GM19397 (cell line): ENCODE data around the gene LGR4.

Experiments
- ATAC-seq: cut with Tn5 transposase; IDR thresholded peaks from one replicate; pipeline ENCODE4 v1.9.1; 2021; ENCODE audit warnings: mild to moderate bottlenecking, moderate library complexity; ENCODE audit not compliant: unreplicated experiment

The LGR4 gene

DNA sequence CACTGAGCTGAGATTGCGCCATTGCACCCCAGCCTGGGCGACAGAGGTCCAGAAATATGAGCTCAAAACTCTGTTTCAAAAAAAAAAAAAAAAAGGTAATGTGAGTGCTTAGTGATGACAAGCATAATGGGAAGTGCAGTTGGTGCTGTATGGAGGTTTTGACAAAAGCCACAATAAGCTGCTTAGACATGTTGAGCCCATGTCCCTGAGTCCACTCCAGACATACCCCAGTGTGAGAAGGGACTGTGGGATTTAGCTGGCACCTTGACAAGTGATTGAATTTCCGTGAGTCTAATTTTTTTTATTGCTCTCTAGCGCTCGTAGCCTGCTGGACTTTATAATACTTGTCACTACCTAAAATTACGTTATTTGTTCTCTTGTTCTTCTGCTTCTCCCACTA lies 15.1 kb upstream of the LGR4 start:
- no peak for ATAC-seq

GRCh38 chr11:27485930-27486773 lies 13.6 kb upstream of the LGR4 start:
- ATAC-seq: no peak

- no peak for ATAC-seq
These were observed 10.2 kb upstream of the LGR4 start for GRCh38 chr11:27482793-27483192.

- no peak for ATAC-seq
These were observed 9.4 kb upstream of the LGR4 start for GRCh38 chr11:27481992-27482391.

DNA sequence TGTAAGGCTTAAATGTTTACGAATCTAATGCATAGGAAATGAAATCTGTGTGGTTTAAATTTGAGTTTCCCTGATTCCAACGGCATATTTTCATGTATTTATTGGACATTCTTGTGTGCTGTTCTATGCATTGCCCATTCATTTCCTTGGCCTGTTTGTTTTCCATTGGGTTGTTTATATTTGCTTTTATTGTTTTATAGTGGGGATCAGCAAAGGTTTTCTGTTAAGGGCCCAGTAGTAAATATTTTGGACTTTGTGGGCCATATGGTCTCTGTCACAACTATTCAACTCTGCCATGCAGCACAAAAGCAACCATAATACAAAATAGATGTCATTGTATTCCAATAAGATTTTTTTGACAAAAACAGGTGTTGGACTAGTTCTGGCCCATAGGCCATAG lies 5.2 kb upstream of the LGR4 start:
- ATAC-seq: no peak

DNA sequence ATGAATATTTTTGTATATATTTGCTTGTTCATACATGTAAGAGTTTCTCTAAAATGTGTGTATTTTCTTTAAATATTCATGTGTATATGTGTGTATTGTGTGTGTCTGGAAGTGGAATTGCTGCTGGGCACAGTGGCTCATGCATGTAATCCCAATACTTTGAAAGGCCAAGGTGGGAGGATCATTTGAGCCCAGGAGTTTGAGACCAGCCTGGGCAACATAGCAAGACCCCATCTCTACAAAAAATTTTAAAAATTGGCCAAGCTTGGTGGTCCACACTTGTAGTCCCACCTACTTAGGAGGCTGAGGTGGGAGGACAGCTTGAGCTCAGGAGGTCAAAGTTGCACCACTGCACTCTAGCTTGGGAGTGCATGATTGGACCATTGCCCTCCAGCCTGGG lies 4.7 kb upstream of the LGR4 start:
- no peak for ATAC-seq

DNA sequence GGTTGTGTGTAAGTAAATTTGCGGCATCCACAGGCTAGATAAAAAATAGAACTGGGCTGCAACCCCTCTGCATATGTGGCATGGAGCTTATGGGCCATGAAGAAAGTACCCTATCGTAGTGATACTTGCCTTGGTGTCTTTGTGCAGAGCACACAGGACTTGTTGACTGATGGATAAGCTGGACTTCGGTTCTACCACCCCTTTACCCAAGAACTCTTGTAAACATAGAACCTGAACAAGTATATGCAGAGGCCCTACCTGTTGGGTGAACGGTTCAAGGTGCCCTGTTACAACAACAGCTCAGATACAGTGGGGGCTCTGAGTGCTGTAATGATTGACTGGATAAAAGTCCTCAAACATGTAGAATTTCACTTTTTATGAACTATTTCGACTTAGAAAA lies 3.0 kb upstream of the LGR4 start:
- no peak for ATAC-seq

- ATAC-seq: no peak
These were observed 422 bp upstream of the LGR4 start for GRCh38 chr11:27473017-27473406.

DNA sequence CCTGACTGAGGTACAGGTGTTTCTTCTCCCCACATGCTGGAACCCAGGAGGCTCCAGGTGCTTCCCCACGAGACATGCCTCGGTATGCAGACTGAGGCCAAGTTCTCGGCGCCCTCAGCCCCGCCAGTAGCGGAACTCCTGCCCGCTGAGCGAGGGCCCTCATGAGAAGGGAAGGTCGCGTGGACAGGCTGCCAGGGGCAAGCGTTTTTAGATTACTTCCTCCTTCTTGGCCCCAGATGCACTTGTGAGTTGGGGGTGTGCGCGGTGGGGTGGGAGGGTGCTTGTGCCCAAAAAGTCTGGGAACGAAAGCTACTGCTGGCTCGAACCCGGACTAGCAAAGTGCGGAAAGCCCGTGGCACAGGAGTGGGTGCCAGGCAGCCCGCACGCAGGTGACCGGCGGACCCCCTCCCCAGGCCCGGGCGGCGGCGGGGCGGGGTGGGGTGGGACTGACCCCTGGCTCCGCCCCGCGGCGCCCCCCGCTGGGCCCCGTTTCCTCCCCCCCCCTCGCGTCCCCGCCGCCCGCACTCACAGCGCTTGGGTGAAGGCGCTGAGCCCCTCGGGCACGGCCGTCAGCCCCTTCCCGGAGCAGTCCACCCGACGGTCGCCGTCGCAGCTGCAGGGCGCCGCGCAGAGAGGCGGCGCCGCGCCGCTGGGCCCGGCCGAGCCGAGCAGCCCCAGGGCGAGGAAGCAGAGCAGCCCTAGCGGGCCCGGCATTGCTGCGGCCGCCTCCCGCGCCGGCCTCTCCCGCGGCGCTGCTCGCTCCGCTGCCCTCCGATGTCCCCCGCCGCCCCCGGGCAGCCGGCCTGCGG lies 797 bp downstream of the LGR4 start:
- peak; percentile 55 for ATAC-seq

DNA sequence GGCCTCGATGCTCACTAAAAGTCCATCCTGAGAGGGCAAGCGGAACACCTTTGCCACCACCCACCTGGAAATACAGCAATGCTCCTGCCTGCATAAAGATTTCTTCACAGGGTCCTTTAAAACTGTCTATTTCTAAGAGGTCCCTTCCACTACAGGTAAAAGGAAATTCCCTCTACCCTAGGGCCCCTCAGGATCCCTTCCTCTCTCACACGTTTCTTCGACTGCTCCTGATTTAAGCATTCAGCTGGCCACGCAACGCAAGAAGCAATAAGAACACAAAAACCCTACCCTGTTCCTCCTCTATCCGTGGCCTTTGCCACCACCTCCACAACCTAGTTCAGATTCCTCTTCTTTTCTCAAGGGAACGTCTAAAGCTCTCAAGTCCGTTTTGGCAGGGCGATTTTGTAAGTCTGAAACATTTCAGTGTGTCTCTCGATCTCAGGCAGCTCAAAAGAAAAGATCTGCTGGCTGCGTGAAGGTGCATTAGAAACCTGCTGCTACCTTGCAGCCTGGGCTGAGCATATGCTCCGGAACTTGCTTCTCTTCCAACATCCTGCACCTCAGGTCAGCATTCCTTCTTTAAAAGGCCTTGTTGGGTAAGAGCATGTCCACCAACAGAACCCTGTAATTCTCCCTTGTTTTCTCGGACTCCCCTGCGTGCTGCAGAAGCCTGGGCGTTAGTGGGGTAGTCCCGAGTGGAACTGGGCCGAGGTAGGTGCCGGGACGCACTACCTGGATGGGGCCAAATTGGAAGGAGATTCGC lies 1.6 kb downstream of the LGR4 start:
- no peak for ATAC-seq

DNA sequence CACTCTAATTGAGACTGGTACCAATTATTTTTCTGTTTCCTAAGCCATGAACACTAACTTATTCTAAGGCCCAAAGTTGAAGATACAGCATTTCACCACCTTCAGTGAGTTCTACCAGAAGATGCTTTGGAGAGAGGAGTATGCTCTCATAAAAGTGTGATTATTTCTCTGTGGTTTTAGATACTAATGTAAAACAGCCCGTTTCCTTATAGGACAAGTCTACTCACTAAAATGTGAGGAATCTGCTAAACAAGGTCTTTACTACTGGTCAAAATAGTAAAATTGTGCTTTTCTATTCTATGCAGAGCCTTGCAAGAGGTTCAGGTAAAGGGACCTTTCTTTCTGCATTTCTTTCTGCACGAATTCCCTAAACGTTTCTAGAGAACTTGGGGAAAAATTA lies 2.4 kb downstream of the LGR4 start:
- ATAC-seq: no peak

DNA sequence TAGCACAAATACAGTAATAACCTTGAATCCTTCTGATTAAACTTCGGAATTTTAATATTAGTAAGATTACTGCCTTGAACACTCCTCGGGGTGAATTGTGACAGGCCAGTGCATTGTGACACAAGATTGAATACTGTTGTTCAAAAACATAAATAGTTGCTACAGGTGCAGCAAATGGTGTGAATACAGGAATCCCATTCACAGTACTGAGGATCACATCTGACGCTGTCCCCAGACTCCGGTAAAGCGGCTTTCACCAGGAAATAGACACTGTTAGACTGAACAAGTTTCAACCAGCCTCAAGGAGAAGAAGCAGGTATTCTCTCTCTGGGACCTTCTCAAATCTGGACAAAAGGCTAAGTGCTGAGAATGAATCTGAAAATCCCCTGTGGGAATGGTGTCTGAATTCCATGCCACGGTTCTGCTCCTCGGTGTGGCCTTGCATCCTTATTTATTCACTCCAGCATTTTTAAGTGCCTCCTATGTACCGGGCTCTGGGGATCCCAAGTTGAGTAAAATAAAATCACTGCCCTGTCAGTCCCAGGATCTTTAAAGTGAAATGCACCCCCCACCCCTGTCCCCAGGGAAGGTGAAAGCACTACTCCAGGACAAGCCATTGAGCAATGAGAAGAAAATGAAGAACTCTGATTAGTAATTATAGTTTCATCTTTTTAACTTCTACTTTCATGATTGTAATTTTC lies 3.4 kb downstream of the LGR4 start:
- ATAC-seq: no peak

GRCh38 chr11:27468209-27468994 lies 4.2 kb downstream of the LGR4 start:
- no peak for ATAC-seq

GRCh38 chr11:27467181-27467913 lies 5.2 kb downstream of the LGR4 start:
- ATAC-seq: no peak

GRCh38 chr11:27466363-27466762 lies 6.2 kb downstream of the LGR4 start:
- ATAC-seq: no peak

GRCh38 chr11:27465629-27466028 lies 7.0 kb downstream of the LGR4 start:
- no peak for ATAC-seq

DNA sequence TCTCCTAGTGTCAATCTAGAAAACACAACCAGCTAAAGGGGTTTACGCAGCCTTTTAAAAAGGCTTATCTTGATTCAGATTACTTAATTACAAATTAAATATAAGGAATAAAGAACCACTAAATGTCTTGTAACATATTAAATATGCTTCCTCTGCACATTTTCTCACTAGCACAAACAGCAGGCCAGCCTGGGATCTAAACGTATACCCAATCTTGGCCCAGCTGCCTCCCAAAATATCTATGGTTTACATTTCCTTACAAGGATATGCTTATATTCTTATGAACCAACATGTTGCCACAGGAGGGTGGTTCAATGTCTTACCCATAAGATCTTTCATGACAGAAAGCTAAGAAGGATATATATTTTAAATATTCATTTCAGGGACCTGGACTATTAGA lies 7.7 kb downstream of the LGR4 start:
- ATAC-seq: no peak

DNA sequence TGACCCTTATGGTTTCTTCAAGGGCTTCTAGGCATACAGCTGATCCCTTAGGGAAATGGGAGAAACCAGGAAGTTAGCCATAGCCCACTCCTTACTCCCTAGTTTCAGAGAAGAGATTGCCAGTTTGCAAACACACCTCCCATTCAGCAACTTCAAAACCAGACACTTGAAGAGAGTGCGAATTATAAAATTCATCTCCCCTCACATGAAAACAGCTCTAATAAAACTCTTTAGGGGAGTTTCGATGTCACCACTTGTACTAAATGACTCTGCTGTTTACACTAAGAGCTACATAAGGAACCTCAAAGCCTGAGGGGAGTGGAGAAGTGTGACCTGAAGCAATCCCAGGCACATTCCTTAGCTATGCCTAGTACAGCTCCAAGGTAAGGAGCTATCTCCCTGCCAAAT lies 8.3 kb downstream of the LGR4 start:
- no peak for ATAC-seq

- no peak for ATAC-seq
These were observed 10.0 kb downstream of the LGR4 start for GRCh38 chr11:27462543-27462942.
